Right renal pelvis (tissue), 4 donors: Measurements from ENCODE around the gene ABI1. TPM values are rescaled to one million over a fixed set of nuclear protein-coding genes. Genes with fewer than 3 reads are reported as not detected.
"Not testable (repeated sequence)": the region's sequence is repeated elsewhere in the genome, so short reads cannot be mapped to it uniquely, and the experiment has no call there.

Source experiments
- DNase-seq, 4 donors: peaks; one replicate each; pipeline ENCODE4 v3.0.0-alpha.2; 2013; ENCODE audit warnings: low read depth in 4 of 4, low spot score in 3 of 4, missing footprints in 1 of 4
- polyA plus RNA-seq, 4 donors: library from polyadenylated mRNA; unstranded; fragments of 120-200 nt; gene quantifications; one replicate each; pipeline ENCODE4 v1.2.1, GENCODE V29; 2013; ENCODE audit not compliant: insufficient read length in 4 of 4

Gene ABI1
- polyA plus RNA-seq, result 10 to 100 TPM; 64.3 to 74.3 (median 72.3) TPM

GRCh38 chr10:26860443-26861204 lies at the start of gene ABI1:
Gene ABI1, minus strand, starts transcription at chr10:26860958. Its CDS starts 95 bp downstream, at chr10:26860863.
- peak; percentile 97 to 100 (median 99) for DNase-seq

GRCh38 chr10:26909753-26910152 lies 49.0 kb upstream of the ABI1 start:
- no peak for DNase-seq

GRCh38 chr10:26905253-26905781 lies 44.6 kb upstream of the ABI1 start:
- DNase-seq, result not testable (repeated sequence)

- DNase-seq, result no peak
These were observed 42.9 kb upstream of the ABI1 start for GRCh38 chr10:26903431-26904217.

GRCh38 chr10:26892306-26892923 lies 31.7 kb upstream of the ABI1 start:
- not testable (repeated sequence) for DNase-seq

- DNase-seq, result peak; percentile 38 to 63 (median 47)
These were observed 30.2 kb upstream of the ABI1 start for GRCh38 chr10:26890956-26891355.

- no peak for DNase-seq
These were observed 27.0 kb upstream of the ABI1 start for GRCh38 chr10:26887611-26888215.

GRCh38 chr10:26881600-26882331 lies 21.0 kb upstream of the ABI1 start:
- peak; percentile 20 to 41 (median 29) for DNase-seq

- DNase-seq, result no peak
These were observed 19.0 kb upstream of the ABI1 start for GRCh38 chr10:26879744-26880143.

GRCh38 chr10:26870766-26871165 lies 10.0 kb upstream of the ABI1 start:
- DNase-seq, result no peak

GRCh38 chr10:26869528-26869927 lies 8.8 kb upstream of the ABI1 start:
- no peak for DNase-seq

GRCh38 chr10:26863351-26864076 lies 2.8 kb upstream of the ABI1 start:
- no peak for DNase-seq

- DNase-seq, result no peak
These were observed 644 bp upstream of the ABI1 start for GRCh38 chr10:26861205-26861998.

- DNase-seq, result peak in 3 of 4 donors; percentile 38 to 60 (median 43)
These were observed 686 bp downstream of the ABI1 start for GRCh38 chr10:26860102-26860442.

- peak in 1 of 4 donors; percentile 53 for DNase-seq
These were observed 1.3 kb downstream of the ABI1 start for GRCh38 chr10:26859241-26860101.

GRCh38 chr10:26858707-26859034 lies 2.1 kb downstream of the ABI1 start:
- no peak for DNase-seq

GRCh38 chr10:26857991-26858706 lies 2.6 kb downstream of the ABI1 start:
- no peak for DNase-seq
